AG04450 (cell line): Measurements from ENCODE around the gene PLD1. TPM values are rescaled to one million over a fixed set of nuclear protein-coding genes. Genes with fewer than 3 reads are reported as not detected.

ENCODE experiments used
- CTCF ChIA-PET: fragments of 300-600, 350-600 bp; formaldehyde crosslinking; extraction: SDS; loops from one replicate; lab custom pipeline; 2022; ENCODE audit warnings: antibody characterized with exemption, inconsistent platforms; lab: Charles Lee
- POLR2A ChIA-PET: fragments of 350-600 bp; formaldehyde crosslinking; extraction: SDS; loops from one replicate; lab custom pipeline; 2021; ENCODE audit warnings: antibody characterized with exemption, inconsistent platforms; lab: Yijun Ruan, JAX
- DNase-seq: peaks from one replicate; pipeline ENCODE4 v3.0.0-alpha.2; 2011; ENCODE audit warnings: low read depth, low spot score
- H3K27ac ChIP-seq: one replicate; pipeline ENCODE4 v1.5.1; 2012; ENCODE audit warnings: low read depth, low read length, control low read depth
- H3K27me3 ChIP-seq: one replicate; pipeline ENCODE4 v1.6.0; 2012; ENCODE audit warnings: low read length; ENCODE audit not compliant: control insufficient read depth, insufficient read depth
- H3K4me3 ChIP-seq: 2 replicates; pipeline ENCODE4 v1.5.1; 2011; ENCODE audit warnings: mild to moderate bottlenecking, low read depth, low read length, control low read depth
- H3K9me3 ChIP-seq: 2 replicates; pipeline ENCODE4 v1.5.1; 2012; ENCODE audit warnings: low read length; ENCODE audit not compliant: control insufficient read depth, insufficient read depth
- CTCF ChIP-seq: IDR thresholded peaks from 2 replicates; pipeline ENCODE4 v1.5.1; 2011; ENCODE audit warnings: low read depth, low read length, control low read depth, inconsistent platforms
- polyA plus RNA-seq: library from polyadenylated mRNA; depleted of rRNA; stranded (reverse); fragments of >200 nt; gene quantifications from 2 replicates; pipeline ENCODE4 v1.2.3, GENCODE V29; 2011

Gene PLD1
- polyA plus RNA-seq, 1 experiment: 20.2 TPM

DNA sequence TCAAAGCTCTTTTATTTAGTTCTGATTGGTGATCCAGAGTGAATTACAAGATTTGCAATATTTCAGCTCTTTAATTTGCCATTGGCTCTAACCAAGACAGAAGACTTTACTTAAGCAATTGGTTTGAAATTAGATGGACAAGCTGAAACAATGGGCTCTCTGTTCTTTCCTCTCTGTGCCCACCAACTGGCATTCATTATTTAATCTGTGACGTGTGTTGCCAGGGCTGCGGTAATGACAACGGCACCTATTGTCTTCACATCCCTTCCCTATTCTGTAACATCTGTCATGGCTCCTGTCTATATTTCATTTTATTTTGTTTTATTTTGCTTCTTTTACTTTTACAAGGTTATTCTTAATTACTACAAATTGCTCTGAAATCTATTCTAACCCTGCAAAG, 33.9 kb downstream of the PLD1 start:
- no peak overlapping the region for H3K4me3 ChIP-seq
- no peaks in the 10 kb centered on the region for H3K27me3 ChIP-seq
- H3K27ac ChIP-seq: no peak overlapping the region
- DNase-seq: no peak
- CTCF ChIA-PET: interaction anchor here (0.7 kb wide), 1 partner anchor 162 kb away, joined by 3 read pairs; no protein-coding TSS in a partner anchor
- H3K9me3 ChIP-seq: no peaks in the 10 kb centered on the region
- POLR2A ChIA-PET: no interaction called here
- TF ChIP-seq CTCF: no peak

DNA sequence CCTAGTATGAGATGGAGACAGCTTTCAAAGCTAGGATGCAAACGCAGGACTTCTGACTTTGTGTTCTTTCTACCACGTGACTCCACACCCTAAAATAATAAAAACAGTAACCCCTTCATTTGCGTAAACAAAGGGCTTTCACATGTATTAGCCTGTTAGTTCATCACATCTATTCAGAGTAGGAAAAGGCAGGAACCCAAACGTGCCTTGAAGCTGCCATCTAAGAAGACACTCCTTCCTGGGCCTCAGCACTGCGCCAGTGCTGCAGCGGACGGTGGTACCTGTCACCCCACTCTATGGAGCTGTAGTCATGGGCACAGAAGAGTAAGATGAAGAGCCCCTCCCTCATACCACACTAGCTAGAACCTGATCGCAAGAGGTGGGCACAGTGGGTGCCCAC, 34.3 kb downstream of the PLD1 start:
- TF ChIP-seq CTCF: no peak
- Histone ChIP-seq H3K4me3 (no peak overlapping the region), H3K27ac (no peak overlapping the region), H3K27me3 (no peaks in the 10 kb centered on the region), H3K9me3 (no peaks in the 10 kb centered on the region)
- ChIA-PET CTCF (interaction anchor here (0.7 to 5.8 kb wide), 2 partner anchors 131 to 162 kb away, joined by 3 to 116 read pairs; no protein-coding TSS in a partner anchor), POLR2A (no interaction called here)
- no peak for DNase-seq

- Histone ChIP-seq H3K4me3 (no peak overlapping the region), H3K27ac (no peak overlapping the region), H3K27me3 (no peaks in the 10 kb centered on the region), H3K9me3 (no peaks in the 10 kb centered on the region)
- ChIA-PET POLR2A (no interaction called here), CTCF (interaction anchor here (0.6 to 5.8 kb wide), 3 partner anchors 129 to 371 kb away, joined by 3 to 116 read pairs (median 50); no protein-coding TSS in a partner anchor)
- TF ChIP-seq CTCF: no peak
- DNase-seq: no peak
These were observed 35.8 kb downstream of the PLD1 start for GRCh38 chr3:171774521-171774920.

DNA sequence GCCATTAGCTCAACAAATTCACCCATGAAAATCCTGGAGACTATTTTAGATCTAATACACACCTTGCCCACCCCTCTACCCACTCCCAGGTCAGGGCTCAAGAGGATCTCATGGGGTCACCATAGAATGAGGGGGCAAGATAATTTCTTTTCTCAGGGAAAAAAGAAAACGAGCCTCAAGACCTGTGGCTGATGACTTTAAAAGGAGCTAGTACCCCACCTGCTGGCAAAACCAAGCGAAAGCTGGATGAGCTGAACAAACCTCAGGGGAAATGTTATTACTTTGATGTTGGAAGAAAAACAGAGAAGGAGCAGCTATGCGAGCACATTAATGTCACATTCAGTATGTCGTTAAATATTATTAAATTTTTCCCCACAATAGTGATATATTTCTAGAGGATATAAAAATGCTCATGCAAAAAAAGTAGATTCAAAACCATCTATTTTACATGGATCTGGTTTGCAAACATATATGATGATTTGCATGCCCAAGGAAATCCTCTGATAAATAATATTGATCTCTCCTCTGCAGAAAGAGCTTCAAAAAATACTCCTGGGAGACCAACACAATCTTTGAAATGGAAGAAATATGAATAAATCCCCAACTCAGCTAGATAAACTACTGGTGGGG, 37.7 kb downstream of the PLD1 start:
- CTCF ChIA-PET: interaction anchor here (0.5 to 5.8 kb wide), 70 partner anchors 8 to 907 kb away, joined by 3 to 116 read pairs (median 5); no protein-coding TSS in a partner anchor
- H3K9me3 ChIP-seq: no peaks in the 10 kb centered on the region
- TF ChIP-seq CTCF: peak; percentile 83
- POLR2A ChIA-PET: interaction anchor here (0.6 to 1.0 kb wide), 3 partner anchors 34 to 127 kb away, joined by 4 to 7 read pairs (median 4); partner anchors contain the start of gene PLD1
- no peak for DNase-seq
- H3K4me3 ChIP-seq: no peak overlapping the region
- no peak overlapping the region for H3K27ac ChIP-seq
- H3K27me3 ChIP-seq: no peaks in the 10 kb centered on the region
